Measurements from ENCODE around the gene ZNF222. TPM values are rescaled to one million over a fixed set of nuclear protein-coding genes. Genes with fewer than 3 reads are reported as not detected.

ZNF222 gene
- total RNA-seq, 1 experiment from 2014 or later: 3.4 TPM

- Mint-ChIP-seq H3K27me3 (ENCODE audit: low read depth) (no peaks in the 10 kb centered on the region; the same call in 1 of the 2 replicates), H3K27ac (no peak overlapping the region), H3K9me3 (peaks cover 15% of the 10 kb centered on the region), H3K4me1 (peaks cover 4% of the 10 kb centered on the region; the same call in 1 of the 2 replicates), H3K4me3 (no peak overlapping the region), H3K36me3 (peaks cover 37% of the 10 kb centered on the region)
- DNase-seq (ENCODE audit: low spot score) (peak; percentile 21), ATAC-seq (no peak)
- ChIA-PET CTCF (interaction anchor here (0.8 kb wide), 1 partner anchor 77 kb away, joined by 3 read pairs; no protein-coding TSS in a partner anchor), POLR2A (no interaction called here)
- TF ChIP-seq CDX4 (CRISPR knock-in tag; IDR thresholded peaks at IDR 0.05; ENCODE audit: borderline replicate concordance): no peak
Observed at GRCh38 chr19:44055870-44056269, 30.7 kb downstream of the ZNF222 start.

DNA sequence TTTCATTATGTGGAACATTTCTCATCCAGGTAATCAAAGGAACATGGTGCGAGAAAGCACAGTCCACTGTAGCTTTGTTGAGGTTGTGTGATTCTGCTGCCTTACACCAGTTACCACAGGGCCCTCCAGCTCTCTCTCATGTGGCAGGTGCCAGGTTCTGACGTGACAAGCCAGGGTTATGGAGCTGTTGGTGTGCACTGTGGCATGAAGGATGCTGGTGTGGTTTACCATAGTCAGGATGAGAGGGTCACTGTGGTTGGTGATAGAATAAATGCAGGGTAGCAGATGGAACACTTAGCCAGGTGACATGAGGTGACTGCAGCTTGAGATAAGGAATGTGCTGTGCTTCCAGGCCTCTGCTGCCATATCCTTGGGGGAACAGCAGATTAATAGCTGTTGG is 34.0 kb downstream of the ZNF222 start:
- CTCF ChIA-PET: no interaction called here
- POLR2A ChIA-PET: interaction anchor here (0.6 kb wide), 1 partner anchor 1727 kb away, joined by 3 read pairs; no protein-coding TSS in a partner anchor

More for the DNA sequence above, 34.0 kb downstream of the ZNF222 start:
- TF ChIP-seq NR1H2 (CRISPR knock-in tag; IDR thresholded peaks at IDR 0.05) (no peak), NFYB (CRISPR knock-in tag; conservative IDR thresholded peaks at IDR 0.05; ENCODE audit: low read depth) (no peak), USF1 (CRISPR knock-in tag; IDR thresholded peaks at IDR 0.05) (no peak), TEAD4 (CRISPR knock-in tag; IDR thresholded peaks at IDR 0.05) (no peak), ZNF416 (CRISPR knock-in tag; IDR thresholded peaks at IDR 0.05) (no peak), NFE2L1 (CRISPR knock-in tag; IDR thresholded peaks at IDR 0.05) (no peak), AFF4 (CRISPR knock-in tag; IDR thresholded peaks at IDR 0.05; ENCODE audit: borderline replicate concordance) (no peak), CREB1 (CRISPR knock-in tag; IDR thresholded peaks at IDR 0.05) (no peak), ZNF138 (CRISPR knock-in tag; conservative IDR thresholded peaks at IDR 0.05) (no peak), ELF4 (CRISPR knock-in tag; IDR thresholded peaks at IDR 0.05; ENCODE audit: low read depth) (no peak), E2F5 (CRISPR knock-in tag; IDR thresholded peaks at IDR 0.05) (no peak)
- TF ChIP-seq, protein P1, sequence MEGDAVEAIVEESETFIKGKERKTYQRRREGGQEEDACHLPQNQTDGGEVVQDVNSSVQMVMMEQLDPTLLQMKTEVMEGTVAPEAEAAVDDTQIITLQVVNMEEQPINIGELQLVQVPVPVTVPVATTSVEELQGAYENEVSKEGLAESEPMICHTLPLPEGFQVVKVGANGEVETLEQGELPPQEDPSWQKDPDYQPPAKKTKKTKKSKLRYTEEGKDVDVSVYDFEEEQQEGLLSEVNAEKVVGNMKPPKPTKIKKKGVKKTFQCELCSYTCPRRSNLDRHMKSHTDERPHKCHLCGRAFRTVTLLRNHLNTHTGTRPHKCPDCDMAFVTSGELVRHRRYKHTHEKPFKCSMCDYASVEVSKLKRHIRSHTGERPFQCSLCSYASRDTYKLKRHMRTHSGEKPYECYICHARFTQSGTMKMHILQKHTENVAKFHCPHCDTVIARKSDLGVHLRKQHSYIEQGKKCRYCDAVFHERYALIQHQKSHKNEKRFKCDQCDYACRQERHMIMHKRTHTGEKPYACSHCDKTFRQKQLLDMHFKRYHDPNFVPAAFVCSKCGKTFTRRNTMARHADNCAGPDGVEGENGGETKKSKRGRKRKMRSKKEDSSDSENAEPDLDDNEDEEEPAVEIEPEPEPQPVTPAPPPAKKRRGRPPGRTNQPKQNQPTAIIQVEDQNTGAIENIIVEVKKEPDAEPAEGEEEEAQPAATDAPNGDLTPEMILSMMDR (IDR thresholded peaks at IDR 0.05): no peak
- TF ChIP-seq, protein P2, sequence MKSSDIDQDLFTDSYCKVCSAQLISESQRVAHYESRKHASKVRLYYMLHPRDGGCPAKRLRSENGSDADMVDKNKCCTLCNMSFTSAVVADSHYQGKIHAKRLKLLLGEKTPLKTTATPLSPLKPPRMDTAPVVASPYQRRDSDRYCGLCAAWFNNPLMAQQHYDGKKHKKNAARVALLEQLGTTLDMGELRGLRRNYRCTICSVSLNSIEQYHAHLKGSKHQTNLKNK (CRISPR knock-in tag; IDR thresholded peaks at IDR 0.05): no peak
- no peak overlapping the region for H3K27ac Mint-ChIP-seq
- H3K4me1 Mint-ChIP-seq: no peaks in the 10 kb centered on the region
- no peak overlapping the region for H3K4me3 Mint-ChIP-seq
- DNase-seq (ENCODE audit: low spot score) (no peak), ATAC-seq (no peak)
- H3K27me3 Mint-ChIP-seq (ENCODE audit: low read depth): no peaks in the 10 kb centered on the region
- H3K36me3 Mint-ChIP-seq: peaks cover 64% of the 10 kb centered on the region
- peaks cover 9% of the 10 kb centered on the region for H3K9me3 Mint-ChIP-seq

Data from WTC11 (cell line).